CD4-positive, alpha-beta T cell treated with Interleukin-15 for 1 hour (primary cell): Measurements from ENCODE around the gene ADGRE2.

Experiments used
- DNase-seq: peaks from one replicate; pipeline ENCODE4 v3.0.0-alpha.2; 2020

The ADGRE2 gene

GRCh38 chr19:14731200-14731599 lies 47.2 kb downstream of the ADGRE2 start:
- DNase-seq = no peak

- no peak for DNase-seq
These were observed 49.8 kb downstream of the ADGRE2 start for GRCh38 chr19:14728595-14728994.

- no peak for DNase-seq
These were observed 56.2 kb downstream of the ADGRE2 start for GRCh38 chr19:14722127-14722526.

- no peak for DNase-seq
These were observed 59.2 kb downstream of the ADGRE2 start for GRCh38 chr19:14719162-14719561.

DNA sequence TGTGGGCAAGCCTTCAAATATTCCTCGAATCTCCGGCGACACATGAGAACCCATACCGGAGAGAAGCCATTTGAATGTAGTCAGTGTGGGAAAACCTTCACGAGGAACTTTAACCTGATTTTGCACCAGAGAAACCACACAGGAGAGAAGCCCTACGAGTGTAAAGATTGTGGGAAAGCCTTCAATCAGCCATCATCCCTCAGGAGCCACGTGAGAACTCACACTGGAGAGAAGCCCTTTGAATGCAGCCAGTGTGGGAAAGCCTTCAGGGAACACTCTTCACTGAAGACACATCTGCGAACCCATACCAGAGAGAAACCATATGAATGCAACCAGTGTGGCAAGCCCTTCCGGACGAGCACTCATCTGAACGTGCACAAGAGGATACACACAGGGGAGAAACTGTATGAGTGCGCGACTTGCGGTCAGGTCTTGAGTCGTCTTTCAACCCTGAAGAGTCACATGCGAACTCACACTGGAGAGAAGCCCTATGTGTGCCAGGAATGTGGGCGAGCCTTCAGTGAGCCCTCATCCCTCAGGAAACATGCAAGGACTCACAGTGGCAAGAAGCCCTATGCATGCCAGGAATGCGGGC lies 59.7 kb downstream of the ADGRE2 start:
- no peak for DNase-seq

DNA sequence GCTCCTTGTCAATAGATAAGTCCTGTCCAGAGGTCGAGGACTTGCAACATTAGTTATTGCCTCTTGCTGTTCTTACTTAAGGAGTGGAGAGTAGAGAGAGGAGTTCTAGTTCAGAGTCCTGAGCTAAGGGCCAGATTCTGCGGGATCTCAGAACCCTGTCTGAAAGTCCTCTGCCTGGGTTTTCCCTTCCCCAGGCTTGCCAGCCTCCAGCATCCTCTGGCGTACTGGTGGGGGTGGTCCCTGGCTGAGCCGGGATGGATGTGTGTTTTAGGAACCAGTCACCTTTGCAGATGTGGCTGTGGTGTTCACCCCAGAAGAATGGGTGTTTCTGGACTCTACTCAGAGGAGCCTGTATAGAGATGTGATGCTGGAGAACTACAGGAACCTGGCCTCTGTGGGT lies 62.5 kb downstream of the ADGRE2 start:
- DNase-seq = no peak

DNA sequence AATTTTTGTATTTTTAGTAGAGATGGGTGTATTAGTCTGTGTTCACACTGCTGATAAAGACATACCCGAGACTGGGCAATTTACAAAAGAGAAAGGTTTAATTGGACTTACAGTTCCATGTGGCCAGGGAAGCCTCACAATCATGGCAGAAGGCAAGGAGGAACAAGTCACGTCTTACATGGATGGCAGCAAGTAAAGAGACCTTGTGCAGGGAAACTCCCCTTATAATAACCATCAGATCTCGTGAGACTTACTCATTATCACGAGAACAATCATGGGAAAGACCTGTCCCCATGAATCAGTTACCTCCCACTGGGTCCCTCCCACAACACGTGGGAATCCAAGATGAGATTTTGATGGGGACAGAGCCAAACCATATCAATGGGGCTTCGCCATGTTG lies 73.9 kb downstream of the ADGRE2 start:
- no peak for DNase-seq

DNA sequence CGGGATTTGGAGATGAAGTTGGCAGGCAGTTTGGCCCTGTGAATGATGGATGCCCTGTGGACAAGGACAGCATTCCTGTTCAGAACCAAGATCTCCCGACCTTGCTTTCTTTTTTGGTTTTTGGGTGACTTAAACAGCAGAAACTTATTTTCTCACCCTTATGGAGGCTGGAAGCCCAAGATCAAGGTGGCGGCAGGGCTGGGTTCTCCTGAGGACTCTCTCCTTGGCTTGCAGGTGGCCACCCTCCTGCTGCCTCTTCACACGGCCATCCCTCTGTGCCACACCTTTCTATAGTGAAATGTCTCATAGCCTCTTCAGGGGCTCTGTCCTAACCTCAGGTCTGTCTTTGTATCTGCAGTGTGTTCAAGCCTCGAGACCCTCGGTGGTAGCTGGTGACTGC lies 74.5 kb downstream of the ADGRE2 start:
- no peak for DNase-seq

DNA sequence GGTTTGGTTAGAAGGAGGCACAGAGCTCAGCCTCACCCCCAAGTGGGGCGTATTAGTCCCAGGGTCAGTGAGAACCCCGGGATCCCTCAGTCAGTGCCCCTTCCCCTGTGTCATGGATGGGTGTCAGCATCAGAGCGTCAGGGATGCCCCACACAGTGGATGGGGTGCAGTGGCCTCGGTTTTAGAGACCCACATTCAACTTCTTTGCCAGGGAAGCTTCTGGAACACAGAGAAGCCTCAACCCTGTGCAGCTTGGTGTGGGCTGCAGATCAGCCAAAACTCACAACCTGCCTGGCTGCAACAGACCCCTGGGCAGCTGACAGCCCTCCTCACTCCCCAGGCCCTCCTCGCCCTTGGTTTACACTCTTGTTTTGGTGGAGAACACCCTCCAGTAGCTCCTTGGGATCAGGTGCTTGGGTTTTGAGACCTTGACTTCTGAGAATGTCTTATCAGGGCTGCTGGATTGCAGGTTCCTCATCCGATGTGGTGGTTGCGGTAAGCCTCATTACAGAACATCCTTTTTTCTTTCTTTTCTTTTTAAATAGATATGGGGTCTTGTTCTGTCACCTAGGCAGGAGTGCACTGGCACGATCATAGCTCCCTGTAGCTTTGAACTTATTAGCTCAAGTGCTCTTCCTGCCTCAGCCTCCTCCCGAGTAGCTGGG lies 77.5 kb downstream of the ADGRE2 start:
- DNase-seq = no peak

- DNase-seq = no peak
These were observed 78.7 kb downstream of the ADGRE2 start for GRCh38 chr19:14699641-14700040.

DNA sequence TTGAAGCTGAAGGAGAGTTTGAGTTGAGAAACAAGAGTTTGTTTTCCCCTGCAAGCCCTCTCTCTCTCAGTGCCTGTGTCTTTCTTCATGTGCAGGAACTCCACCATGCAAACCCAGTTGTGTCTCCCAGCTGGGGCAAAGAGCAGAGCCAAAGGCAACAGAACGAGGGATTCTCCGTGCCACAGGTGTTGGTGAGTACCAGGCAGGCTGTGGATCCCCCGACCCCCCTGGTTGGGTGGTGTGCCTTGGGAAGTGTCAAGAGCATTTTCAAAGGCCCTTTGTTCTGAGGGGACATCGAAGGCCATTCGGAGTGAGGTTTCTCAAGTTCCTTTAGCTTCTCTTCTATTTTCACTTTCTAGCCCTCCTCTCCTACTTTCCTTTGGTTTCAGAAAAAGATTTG lies 82.9 kb downstream of the ADGRE2 start:
- DNase-seq = no peak

- DNase-seq = no peak
These were observed 83.6 kb downstream of the ADGRE2 start for GRCh38 chr19:14694641-14695266.

- peak; percentile 95 for DNase-seq
These were observed 88.5 kb downstream of the ADGRE2 start, which contains the start of gene ZNF333 for GRCh38 chr19:14689598-14690503. Gene ZNF333, plus strand, starts transcription at chr19:14690048. Its CDS starts 3,444 bp downstream, at chr19:14693492.

- peak; percentile 29 for DNase-seq
These were observed 91.9 kb downstream of the ADGRE2 start for GRCh38 chr19:14686411-14686810.

GRCh38 chr19:14683439-14683838 lies 94.9 kb downstream of the ADGRE2 start:
- DNase-seq = peak; percentile 46
